T-helper 2 cell treated with Interferon-gamma antibody and Interleukin-4, amounts not matched to agents 100 ng/mL and 5 ng/mL, for 36 hours (primary cell): Measurements from ENCODE around the gene GBP7. TPM values are rescaled to one million over a fixed set of nuclear protein-coding genes. Genes with fewer than 3 reads are reported as not detected.
"Not testable (repeated sequence)": the region's sequence is repeated elsewhere in the genome, so short reads cannot be mapped to it uniquely, and the experiment has no call there.

ENCODE experiments used
- intact Hi-C: fragments of 100-400 bp; cut with micrococcal nuclease; formaldehyde crosslinking; loops from one replicate; pipeline ENCODE4 v1.15.1; 2023
- total RNA-seq: library from RNA; stranded (reverse); gene quantifications from 2 replicates; pipeline ENCODE4 v1.2.3, GENCODE V29; 2022

Gene GBP7, protein sequence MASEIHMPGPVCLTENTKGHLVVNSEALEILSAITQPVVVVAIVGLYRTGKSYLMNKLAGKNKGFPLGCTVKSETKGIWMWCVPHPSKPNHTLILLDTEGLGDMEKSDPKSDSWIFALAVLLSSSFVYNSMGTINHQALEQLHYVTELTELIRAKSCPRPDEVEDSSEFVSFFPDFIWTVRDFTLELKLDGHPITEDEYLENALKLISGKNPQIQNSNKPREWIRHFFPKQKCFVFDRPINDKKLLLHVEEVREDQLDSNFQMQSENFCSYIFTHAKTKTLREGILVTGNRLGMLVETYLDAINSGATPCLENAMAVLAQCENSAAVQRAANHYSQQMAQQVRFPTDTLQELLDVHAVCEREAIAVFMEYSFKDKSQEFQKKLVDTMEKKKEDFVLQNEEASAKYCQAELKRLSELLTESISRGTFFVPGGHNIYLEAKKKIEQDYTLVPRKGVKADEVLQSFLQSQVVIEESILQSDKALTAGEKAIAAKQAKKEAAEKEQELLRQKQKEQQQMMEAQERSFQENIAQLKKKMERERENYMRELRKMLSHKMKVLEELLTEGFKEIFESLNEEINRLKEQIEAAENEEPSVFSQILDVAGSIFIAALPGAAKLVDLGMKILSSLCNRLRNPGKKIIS
- not detected in 2 replicates for total RNA-seq

DNA sequence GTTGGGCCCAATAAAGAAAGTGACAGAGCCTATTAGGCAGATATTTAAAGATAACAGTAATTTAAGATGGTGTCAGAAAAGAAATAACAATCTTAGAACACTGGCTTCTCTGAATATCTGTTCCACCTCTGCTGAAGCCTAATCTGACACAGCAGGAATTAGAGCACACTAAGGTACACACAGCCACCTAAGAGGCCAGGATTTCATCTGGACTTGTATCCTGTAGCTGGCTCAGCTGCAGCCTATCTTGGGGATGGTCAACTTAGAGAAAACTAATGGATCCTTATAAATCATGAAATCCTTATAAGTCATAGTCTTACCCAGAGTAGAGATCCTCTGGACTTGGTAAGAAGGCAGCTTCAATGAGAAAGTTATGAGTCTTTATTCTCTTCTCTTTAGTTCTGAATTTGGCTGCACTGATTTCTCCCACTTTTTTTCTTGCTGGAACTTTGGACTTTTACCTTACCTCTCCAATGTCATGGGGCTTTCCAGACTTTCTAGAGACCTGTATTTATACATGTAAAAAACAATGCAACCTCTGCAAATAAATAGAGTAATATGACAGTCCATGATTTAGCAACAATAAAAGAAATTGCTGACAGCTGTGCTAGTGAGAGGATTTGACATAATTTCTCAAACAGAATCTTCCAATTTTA, at the start of gene GBP7:
Gene GBP7 (minus strand): TSS at position 403 of the 656 bp plus-strand sequence. CDS start 4,068 bp downstream, outside the sequence.
- intact Hi-C loops = no loop called here

DNA sequence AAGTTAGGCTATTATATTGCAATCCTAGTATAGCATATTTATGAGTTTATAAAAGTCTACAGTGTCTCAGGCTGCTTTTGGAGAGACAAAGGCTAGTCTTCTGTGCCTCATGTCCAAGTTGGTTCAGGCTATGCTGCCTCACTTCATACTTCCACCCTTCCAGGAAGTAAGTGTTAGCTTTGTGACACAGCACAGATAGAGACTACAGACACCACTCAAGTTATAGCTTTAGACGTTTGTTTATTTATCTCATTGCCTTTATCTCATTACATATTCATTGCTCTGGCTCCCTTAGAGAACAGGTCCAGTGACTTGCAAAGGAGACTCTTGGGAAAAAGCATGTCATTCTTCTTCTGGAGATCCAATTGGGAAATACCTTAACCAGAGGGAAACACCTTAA, 45.5 kb upstream of the GBP7 start:
- intact Hi-C loops = no loop called here

DNA sequence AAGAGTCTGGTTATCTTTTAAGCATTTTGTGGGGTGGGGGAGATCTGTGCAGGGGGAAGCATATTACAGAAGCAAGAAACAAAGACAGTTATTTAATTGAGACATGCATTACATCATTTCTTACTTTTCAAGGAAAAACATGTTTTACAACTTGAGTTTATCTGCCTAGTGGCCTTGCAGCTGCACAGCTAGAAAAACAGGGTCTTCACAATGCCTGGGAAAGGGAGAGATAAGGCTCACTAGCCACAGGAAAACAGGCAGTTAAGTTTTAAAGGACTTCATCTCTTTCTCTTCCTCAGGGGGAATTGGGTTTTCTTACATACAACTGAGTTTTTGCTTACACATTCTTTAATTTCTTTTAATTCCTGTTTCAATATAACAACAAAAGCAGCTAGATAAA, 44.0 kb upstream of the GBP7 start:
- intact Hi-C loops = not testable (repeated sequence)

DNA sequence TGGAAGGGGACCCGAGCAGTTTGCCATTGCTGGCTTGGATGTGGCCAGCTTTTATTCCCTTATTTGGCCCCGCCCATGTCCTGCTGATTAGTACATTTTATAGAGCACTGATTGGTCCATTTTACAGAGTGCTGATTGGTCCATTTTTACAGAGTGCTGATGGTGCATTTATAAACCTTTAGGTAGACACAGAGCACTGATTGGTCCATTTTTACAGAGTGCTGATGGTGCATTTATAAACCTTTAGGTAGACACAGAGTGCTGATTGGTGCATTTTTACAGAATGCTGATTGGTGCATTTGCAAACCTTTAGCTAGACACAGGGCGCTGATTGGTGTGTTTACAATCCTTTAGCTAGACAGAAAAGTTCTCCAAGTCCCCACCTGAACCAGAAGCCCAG, 43.1 kb upstream of the GBP7 start:
- intact Hi-C loops = not testable (repeated sequence)

DNA sequence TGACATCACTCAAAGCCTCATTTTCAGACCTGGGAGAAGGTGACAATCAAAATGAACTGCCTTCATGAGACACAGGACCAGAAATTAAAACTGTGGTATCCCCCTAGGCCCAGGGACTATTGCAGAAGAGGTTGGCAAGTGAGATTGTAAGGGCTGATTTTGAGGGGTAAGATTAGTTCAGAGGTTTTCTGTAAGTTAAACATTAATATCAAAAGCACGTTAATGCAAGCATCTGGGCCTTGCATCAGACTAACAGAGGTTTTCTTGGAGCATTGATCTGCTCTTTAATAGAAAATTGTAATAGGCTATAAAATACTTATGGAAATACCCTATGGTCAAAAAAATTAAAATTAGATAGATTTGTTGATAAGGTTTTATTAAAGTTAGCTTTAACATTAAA, 37.5 kb upstream of the GBP7 start:
- intact Hi-C loops = no loop called here

DNA sequence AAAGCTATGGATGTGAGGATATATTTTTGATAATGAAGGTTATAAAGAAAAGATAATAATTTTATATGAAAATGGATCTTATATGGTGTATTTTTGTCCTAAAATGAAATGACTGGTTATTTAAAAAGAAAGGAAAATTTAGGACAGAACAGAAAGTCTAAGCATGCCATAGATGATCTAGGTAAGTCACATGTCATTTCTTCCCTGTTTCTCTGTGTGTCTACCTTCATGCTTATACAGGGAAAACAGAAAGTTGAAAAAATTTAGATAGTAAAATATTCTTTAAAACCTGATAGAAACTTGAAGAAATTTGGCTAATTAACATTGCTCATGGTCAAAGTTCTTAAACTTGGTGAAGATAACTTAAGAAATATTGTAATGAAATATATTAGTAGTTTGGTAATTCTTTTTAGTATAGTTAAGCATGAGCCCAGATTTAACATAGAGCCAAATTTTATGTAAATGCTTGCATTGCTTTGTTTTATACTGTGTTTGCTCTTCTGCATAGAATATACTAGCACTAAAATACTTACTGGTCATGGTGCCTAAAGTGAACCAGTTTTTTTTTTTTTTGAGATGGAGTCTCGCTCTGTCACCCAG, 35.3 kb upstream of the GBP7 start:
- intact Hi-C loops = no loop called here

DNA sequence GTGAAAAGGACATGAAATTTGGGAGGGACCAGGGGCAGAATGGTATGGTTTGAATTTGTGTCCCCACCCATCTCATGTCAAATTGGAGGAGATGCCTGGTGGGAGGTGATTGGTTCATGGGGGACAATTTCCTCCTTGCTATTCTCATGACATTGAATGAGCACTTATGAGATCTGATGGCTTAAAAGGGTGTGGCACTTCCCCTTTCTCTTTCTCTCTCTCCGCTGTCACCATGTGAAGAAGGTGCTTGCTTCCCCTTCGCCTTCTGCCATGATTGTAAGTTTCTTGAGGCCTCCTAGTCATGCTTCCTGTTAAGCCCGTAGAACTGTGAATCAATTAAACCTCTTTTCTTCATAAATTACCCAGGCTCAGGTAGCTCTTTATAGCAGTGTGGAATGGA, 30.6 kb upstream of the GBP7 start:
- intact Hi-C loops = no loop called here

DNA sequence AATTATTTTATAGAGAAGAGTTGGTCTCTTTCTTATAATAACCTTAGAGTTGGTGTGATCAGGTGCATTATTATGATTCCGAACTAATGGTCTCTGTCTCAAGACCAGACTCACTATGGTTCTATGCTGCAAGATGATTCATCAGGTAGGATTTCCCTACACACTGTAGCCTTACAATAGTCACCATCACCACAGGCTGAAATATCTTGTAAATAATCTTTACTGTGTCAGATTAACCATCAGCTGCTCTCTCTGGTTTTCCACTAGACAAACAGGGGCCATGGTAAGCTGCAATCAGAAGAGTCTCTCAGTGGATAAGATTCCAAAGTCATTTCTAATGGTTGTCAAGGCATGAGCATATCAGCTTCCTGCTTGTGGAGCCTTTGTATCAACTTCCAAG, 27.4 kb upstream of the GBP7 start:
- intact Hi-C loops = no loop called here

DNA sequence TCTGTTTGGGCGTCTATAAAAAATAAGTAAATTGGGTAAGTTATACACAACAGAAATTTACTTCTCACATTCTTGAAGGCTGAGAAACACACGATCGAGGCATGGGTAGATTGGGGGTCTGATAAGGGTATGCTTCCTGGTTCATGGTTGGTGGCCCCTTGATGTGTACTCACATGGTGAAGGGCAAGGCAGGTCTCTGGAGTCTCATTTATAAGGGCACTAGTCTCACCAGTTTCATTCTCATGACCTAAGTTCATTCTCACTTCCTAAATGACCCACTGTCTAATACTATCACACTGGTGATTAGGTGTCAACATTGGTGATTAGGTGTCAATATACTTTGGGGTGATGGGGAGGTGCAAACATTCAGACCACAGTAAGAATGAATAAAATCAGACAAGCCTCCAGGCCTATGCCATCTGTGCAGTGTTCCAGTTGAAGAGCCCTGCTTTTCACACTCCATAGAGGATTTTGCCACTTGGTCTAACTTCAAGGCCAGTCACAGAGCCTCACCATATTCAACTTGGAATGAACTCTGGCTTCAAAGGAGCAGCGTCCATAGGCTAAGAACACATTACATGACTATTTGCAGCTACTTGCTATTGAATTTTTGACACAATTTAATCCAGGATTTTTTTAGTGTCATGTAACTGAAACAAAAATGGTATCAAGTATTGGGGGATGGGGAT, 25.4 kb upstream of the GBP7 start:
- intact Hi-C loops = no loop called here

DNA sequence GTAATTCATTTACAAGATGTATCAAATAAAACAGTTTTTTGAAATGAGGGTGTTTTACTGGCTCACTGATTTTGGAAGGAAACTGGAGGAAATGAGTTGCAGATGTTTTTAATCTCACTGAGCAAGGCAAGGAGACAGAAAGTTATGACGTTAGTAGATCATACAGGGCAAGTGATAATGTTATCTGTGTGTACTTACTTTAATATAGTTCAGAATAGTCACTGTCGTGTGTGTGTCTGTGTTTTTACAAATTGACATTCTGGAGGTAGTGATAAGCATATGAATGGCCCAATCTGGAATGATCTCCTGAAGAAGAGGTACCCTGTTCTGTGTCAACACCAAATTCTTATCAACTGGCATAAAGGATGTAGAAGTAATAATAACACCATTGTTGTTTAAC, 24.9 kb upstream of the GBP7 start:
- intact Hi-C loops = no loop called here

DNA sequence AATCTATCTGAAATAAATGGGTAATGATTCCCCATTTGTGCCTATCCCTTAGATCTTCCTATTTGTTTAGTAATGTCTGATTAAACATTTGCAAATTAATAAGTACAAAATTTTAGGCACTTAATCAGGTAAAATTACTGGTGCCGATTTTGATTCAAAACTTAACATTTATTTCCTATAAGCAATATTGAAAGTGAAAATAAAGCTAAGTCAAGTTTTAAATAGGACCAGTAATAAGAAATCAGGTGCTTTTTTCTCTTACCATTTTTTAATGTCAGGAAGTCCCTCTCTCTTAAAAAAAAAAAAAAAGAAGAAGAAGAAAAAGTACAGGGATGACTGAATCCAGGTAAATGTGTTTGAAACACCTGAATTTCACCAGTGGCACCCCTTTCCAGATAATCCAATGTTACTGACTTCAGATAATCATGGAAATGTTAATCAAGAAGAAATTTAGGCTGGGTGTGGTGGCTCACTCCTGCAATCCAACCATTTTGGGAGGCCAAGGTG, 23.8 kb upstream of the GBP7 start:
- intact Hi-C loops = loop anchor here (1.0 to 10.0 kb wide), 4 partner anchors 58 to 255 kb away; partner anchors contain the start of genes GBP2 and GBP5

DNA sequence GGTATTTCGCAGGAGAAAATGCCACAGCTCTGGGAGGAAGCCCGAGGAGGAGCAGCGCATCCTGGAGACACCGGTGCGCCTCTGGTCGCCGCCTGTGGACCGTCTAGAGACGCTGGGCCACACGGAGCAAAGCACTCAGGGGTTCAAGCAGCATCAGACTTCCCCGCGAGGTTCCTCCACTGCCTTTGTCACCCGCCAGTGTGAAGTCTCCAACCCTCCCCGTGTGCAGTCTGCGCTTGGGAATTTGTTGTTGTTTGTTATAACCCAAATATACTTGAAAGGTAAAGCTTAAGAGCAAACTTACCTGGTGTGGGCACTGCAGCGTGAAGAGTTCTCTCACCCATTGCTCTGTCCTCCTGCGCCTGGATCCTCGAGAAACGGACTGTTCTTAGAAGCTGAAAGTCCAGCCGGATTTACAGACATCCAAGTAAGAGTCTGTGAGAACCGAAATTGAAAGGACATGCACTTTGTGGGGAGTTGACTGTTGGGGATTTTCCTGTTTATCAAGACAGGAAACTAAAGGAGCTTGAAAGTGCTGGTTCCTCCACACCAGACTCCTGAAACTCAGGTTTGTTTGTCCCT, 22.8 kb upstream of the GBP7 start, which contains the start of gene GBP4:
Gene GBP4 (minus strand): TSS at position 452 of the 582 bp plus-strand sequence. CDS start 108 bp downstream, at position 344.
- intact Hi-C loops = loop anchor here (1.0 to 10.0 kb wide), 6 partner anchors 59 to 256 kb away; partner anchors contain the start of genes GBP2, GBP3 and GBP5

DNA sequence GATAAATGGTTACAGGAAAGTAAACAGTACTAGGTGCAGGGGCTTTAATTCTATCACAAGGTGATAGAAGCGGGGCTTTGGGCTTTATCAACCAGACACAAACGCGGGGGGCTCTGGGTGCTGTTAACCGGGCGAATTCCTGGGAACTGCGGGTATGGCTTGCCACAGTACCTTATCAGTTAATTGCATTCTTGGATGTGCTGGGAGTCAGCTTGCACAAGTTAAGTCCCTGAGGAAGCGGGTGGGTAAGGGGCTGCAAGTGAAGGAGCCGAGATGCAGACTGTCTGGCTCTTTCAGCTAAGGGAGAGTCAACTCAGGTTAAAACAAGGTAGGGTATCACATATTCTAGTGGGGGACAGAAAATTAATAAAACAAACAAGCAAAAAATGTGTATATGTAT, 22.3 kb upstream of the GBP7 start:
- intact Hi-C loops = loop anchor here (1.0 to 10.0 kb wide), 4 partner anchors 59 to 257 kb away; partner anchors contain the start of gene GBP3

DNA sequence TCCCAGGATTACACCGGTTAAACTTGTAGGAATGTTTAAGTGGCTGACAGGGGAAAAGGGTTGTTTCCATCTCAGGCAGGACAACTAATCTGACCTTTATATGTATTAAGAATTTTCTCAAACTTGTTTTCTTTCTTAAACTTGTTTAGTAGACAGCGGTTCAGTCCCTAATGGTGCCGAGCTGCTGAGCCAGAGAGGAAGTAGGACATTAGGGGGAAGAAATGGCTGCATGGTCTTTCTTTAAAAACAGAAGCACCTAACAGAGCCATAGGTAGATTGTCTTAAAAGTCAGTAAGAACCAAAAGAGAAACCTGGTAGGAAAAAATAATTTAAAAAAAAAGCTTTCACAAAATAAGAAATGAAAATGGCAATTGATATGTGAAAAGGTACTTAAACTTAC, 19.7 kb upstream of the GBP7 start:
- intact Hi-C loops = loop anchor here (5.0 to 10.0 kb wide), 2 partner anchors 62 to 259 kb away; no protein-coding TSS in a partner anchor

DNA sequence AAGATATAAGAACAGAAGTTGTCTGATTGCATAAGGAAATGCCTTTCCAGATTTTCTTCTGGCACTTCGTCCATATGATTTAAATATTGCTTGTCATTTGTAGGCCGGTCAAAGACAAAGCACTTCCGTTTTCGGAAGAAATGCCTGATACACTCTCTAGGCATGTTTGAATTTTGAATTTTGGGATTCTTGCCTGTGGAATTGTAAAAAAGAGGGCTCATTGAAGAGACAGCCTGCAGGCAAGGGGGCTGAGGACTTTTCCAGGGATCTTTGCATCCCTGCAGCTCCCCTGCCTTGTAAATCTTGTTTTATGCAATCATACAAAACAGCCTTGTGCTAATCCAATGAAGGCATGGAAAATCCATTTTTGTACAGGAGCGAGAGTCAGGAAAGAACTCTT, 15.5 kb upstream of the GBP7 start:
- intact Hi-C loops = loop anchor here (10.0 kb wide), 1 partner anchor 263 kb away; no protein-coding TSS in a partner anchor

DNA sequence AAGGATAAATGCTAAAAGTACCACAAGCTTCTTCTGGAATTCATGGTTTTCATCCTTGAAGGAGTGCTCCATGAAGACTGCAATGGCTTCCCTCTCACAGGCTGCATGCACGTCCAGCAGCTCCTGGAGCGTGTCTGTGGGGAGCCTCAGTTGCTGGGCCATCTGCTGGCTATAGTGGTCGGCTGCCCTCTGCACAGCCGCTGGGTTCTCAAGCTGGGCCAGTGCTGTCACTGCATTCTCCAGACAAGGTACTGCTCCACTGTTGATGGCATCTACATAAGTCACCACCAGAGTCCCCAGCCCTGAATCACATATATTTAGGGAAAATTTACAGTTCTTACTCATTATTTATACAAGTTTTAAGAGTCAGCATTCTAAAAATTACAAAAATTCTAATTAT, 14.2 kb upstream of the GBP7 start:
- intact Hi-C loops = loop anchor here (10.0 kb wide), 1 partner anchor 265 kb away; no protein-coding TSS in a partner anchor

DNA sequence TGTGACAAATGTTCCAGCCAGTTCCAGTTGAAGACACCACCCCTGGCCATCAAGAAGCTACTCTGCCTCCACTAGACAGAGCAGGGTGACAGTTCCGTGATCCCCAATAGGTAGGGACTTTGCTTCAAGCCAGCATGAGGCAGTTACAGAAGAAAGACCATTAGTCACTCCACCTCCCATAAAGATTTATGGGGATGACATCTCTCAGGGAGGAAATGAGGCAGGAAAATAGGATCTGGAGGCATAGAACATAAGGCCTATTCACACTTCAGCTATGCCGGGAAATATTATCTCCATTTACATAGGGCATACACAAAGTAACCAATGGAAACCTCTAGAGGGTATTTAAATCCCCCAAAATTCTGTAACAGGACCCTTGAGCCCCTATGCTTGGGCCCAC, 3.5 kb upstream of the GBP7 start:
- intact Hi-C loops = no loop called here

DNA sequence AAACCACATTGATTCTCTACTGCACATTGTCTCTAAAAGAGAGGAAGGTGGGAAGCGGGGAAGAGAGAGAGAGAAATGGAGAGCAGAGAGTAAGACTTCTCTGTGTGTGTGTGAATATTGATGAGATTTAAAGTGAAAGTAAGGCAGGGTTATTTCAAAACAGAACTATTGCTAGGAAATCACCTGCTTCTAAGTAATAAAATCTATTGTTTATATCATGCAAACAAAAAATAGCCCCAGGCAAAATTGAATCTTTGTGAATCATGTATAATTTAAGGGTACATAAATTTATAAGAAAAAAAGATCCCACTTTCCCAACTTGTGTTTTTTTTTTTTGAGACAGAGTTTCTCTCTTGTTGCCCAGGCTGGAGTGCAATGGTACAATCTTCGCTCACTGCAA, 1.2 kb upstream of the GBP7 start:
- intact Hi-C loops = no loop called here

DNA sequence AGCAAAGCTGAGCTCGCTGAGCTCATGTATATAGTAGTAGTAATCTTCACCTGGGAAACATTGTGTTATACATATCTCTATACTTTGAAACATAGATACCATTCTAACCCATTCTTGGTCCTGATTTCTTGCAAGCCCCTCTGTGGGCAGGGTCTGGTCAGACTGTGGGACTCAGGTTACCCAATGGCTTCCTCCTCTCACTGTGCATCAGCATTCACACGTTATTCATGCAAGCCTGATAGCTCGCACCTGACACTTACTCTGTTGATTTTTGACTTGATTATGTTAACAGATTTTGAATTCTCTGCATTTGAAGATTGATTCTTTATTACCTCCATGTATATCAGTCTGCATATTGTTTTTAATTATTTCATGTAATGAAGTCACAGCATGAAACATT, 1.3 kb downstream of the GBP7 start:
- intact Hi-C loops = no loop called here

DNA sequence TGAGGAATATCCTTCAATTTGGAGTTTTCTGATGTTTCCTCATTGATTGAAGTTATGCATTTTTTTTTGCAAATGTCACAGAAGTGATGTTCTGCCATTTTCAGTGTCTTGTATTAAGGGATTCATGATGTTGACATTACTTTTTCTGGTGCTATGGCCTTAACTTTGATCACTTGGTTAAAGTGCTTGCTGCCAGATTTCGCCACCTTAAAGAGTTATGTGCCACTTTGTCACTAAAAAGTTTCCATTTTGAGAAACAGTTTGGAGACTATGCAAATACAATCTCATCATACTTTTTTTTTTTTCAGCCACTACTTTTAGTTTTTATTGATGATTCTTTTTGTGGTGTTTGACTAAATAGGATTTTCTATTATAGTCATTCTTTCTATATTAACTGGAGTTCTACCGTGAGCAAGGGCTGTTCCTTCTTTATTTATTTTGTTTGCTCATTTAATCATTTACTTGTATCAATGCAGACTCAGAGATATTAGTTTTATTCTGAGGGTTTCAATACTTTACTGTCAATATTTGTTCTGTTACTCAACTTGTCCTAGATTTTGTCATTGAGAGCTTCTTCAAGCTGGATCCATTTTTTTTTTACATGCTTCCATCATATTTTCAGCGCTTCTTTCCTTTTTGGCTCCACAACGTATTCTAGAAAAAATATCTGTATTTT, 3.2 kb downstream of the GBP7 start:
- intact Hi-C loops = no loop called here
